ENCODE data around the gene ENDOV.

Gene ENDOV

DNA sequence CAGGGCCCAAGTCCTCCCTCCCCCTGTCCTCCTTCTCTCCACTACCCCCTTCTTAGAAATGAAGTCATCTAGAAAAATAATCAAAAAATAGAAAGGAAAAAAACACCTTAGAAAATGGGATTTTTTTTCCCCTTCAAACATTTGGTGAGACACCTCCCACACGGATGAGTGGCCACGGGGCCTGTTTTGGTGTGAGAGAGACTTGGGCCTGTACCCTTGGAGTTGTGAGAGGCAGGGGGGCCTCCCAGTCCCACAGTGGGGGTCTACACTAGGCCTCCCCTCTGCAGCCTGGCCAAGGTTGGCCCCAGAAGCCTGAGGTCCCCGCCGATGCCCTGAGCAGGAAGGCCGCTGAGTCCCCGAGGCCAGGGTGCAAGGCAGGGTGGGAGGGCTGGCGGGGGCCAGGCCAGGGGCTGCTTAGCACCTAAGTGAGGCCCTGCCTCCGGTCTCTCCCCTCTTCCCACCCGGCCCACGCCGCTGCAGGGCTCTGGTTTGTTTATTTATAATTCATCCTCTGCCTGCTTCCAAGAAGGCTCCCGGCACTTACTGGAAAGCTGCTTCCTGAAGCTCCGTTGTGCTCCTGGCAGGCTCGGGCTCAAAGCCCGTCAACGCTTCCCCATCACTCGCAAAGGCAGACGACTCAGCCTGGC lies 35.1 kb downstream of the ENDOV start:
- no peak for DNase-seq (ENCODE audit: low spot score)

GRCh38 chr17:80451104-80451775 lies 36.3 kb downstream of the ENDOV start:
- DNase-seq (ENCODE audit: low spot score) = no peak

GRCh38 chr17:80452173-80452915 lies 37.4 kb downstream of the ENDOV start:
- DNase-seq (ENCODE audit: low spot score) = no peak

- no peak for DNase-seq (ENCODE audit: low spot score)
Measured at GRCh38 chr17:80453126-80453997, 38.4 kb downstream of the ENDOV start.

GRCh38 chr17:80453998-80454556 lies 39.1 kb downstream of the ENDOV start:
- no peak for DNase-seq (ENCODE audit: low spot score)

DNA sequence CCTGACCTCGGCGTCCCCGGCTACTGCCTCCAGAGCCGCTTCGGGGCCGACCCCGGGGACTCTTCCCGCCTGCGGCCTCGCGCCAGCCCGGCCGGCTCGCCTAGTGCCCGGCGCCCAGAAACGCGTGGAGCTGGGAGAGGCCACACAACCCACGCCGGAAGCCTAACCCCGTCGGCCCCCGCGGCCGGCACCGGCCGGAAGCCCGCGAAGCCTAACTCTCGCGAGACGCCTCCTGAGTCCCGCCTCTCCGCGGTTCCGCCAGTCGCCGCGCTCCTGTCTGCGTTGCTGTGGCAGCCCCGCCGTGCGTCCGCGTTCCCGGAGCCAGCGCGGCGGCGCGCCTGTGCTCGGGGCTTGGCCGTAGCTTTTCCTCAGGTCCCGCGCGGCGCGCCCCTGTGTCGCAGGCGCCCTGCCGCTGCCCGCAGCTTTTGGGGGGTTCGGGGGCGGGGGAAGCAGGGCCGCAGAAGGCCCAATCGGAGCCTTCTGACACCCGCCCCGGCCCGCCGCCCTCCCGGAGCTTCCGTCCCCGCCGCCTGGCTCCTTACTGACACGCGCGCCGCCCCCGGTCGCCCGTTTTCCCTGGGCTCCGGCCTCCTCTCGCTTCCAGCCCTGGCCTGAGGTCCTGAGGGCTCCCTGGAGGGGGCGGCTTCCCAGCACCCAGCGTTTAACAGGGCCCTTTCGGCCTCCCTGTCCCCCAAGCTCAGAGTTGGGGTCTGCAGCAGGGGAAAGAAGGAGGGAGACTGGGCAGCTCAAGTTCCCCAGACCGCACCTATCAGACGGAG lies 39.8 kb downstream of the ENDOV start:
- DNase-seq (ENCODE audit: low spot score) = peak; percentile 100

DNA sequence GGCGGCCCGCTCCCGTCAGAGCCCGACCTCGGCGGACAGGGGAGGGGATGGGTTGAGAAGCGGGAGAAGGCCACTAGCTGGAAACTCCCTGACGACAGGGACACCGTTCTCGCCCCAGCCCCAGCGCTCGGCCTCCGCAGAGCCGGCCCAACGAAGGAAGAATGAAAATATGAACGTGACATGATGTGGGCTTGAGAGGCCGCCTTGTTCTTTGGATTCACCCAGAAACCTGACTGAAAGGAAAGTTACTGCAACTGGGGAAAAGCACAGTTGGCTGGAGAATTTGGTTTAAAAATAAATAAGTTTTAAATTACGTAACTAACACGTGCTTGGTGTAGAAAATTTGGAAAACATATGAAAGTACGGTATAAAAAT lies 40.4 kb downstream of the ENDOV start:
- DNase-seq (ENCODE audit: low spot score) = no peak

- no peak for DNase-seq (ENCODE audit: low spot score)
Measured at GRCh38 chr17:80455784-80456183, 40.8 kb downstream of the ENDOV start.

DNA sequence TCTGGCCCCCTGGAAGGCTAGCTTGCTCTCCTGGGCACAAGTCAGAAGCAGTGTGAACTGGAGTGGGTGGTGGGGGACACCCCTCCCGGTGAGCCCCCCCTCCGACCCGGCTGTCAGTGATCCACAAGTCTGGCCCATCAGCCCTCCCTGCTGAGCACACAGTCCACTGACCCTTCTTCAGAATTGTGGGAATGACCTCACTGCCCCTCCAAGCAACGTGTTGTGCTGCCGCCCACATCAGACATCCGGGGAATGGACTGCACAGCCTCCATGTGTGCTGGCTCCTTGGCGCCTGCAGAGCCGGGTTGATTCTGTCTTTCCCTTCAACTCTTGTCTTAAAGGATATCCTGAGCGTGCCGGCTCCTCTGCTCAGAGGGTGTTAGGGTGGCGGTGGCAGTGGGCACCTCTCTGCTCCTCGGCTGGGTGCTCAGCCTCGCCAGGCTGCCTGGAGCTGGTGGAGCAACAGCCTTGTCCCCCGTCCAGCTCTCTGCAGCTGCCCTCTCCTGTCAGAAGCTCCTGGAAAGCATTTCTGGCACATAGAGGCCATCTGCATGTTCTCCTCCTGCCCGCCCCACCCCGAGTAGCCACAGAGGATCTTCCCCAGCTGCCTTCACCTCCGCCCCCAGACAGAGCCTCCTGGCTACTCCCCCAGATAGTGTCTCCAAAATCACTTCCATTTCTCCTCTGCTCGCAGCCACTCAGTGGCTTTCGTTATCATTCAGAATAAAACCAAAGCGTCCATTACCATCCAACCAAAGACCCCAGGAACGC lies 41.7 kb downstream of the ENDOV start:
- DNase-seq (ENCODE audit: low spot score) = no peak

DNA sequence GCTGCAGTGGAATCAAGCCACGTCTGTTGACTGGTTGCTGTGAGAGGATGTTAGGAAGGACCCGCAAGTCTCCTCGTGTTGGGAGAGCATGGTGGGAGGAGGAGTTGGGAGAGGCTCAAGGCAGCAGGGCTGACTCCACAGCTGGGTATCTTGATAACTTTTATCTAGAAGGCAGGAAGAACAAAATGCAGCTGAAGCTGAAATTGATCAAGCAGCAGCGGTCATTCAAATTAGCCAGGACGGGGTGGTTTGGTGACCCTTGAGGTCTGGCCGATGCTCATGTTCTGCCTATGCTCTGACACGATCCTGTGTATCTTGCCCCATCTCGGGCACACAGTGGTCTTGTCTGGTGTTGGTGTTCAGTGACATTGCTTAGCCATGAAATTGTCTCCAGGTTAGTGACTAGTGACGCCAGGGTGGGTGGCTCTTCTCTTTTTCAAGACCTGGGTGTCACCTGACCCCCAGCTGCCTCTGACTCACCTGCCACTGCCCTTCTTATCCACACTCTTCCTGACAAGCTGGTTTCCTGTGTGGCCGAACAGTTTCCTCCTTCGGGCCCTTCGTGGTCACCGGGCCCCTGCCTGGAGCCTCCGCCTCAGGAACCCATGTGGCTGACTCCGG lies 42.4 kb downstream of the ENDOV start:
- DNase-seq (ENCODE audit: low spot score) = no peak

DNA sequence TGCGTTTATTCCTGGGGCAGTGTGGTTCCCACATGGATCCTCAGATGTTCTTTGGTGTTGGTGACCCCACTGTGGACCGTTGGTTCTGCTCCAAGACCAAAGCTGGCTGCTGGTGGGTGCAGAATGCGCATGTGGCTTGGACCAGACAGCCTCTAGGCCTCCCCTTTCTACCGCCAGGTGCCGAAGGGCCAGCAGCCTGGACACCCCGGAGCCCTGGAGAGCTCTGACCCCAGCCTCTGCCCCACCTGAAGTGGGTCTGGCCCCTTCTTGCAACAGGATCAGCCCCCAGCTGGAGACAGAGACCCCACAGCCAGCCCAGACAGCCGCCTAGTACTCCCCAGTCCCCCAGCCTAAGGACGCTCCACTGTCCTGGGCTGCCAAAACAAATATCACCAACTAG lies 43.0 kb downstream of the ENDOV start:
- no peak for DNase-seq (ENCODE audit: low spot score)

GRCh38 chr17:80459234-80459633 lies 44.3 kb downstream of the ENDOV start:
- DNase-seq (ENCODE audit: low spot score) = no peak

DNA sequence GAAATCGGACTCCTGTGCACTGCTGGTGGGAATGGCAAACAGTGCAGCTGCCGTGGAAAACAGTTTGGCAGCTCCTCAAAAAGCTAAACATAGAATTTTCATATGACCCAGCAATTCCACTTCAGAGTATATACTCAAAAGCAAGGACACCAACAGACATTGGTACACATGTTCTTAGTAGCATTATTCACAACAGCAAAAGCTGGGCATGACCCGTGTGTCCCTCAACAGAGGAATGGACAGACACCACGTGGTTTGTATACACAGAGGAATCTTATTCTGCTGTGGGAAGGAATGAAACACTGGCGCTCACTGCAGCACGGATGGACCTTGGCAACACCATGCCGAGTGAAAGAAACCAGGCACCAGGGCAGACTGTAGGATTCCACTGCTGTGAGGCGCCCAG lies 45.5 kb downstream of the ENDOV start:
- no peak for DNase-seq (ENCODE audit: low spot score)

DNA sequence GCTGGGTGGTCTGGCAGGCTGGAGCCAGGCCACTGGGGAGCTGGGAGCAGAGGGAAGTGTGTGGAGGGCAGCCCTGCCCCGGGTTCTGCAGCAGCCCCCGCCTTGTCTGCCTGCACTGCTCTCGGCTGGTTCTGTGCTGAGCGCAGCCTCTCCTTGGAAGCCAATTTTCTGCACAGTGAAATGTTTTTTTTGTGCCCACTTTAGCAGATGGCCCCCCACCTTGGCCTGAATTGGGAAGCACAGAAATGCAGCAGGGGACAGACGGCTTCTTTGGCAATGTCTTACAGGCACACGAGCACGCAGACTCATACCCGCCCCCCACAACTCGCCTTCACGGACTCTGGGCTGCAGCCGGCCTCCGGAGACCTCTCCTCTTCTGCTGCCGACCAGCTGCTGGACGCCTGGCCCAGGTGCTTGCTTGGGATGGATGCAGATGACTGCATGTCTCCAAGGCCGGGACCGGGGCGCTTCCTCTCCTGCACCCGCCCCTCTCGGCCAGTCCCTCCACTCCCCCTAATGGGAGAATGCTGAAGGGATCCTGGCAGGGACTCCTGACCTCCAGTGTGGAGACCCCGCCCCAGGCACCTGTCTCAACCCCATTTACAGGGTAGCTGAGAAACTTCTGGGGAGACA lies 46.7 kb downstream of the ENDOV start:
- no peak for DNase-seq (ENCODE audit: low spot score)

DNA sequence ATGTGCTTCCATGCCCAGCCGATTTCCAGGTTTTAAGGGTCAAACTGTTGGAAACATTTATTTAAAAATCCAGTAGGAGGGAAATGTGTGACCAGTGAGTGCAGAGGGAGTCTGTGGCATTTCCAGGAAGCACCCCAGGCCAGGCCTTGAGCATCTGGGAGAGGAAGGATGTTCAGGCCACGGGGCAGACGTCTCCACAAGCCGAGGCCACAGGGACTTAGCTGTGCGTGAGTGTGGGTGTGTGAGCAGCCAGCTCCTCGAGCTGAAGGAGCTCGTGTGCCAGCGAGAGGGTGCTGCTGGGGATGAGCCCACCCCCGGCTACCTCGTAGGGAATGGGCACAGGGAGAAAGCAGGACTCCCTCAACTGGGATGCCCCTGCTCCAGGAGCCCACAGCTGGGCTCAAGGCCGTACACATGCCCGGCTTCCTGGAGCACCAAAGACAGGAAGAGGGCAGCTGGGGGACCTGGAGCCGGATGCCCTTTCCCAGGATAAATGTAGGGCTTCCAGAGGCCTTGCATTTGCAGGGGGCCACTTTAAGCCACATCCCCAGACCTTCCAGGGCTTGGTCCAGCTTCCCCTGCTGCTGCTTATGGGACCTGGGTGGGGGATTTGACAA lies 48.9 kb downstream of the ENDOV start:
- no peak for DNase-seq (ENCODE audit: low spot score)

DNA sequence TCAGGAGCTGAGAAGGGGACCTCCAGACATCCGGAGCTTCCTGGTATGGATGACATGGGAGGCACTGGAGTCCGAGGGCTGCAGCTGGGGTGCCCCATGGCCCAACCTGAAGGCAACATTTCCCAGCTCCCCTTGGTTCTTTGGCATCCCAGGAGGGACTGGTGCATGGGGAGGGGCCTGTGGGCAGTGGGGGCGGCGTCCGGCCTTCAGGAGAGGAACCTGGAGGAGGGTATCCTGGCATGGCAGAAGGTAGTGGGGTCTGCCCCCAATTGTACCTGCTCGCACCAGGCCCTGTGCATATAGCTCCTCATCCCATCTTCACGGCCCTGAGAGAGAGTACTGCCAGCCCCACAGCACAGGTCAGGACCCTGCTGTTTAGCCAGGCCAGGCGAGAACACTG lies 49.5 kb downstream of the ENDOV start:
- DNase-seq (ENCODE audit: low spot score) = no peak

- DNase-seq (ENCODE audit: low spot score) = no peak
Measured at GRCh38 chr17:80465327-80465974, 50.5 kb downstream of the ENDOV start.

DNA sequence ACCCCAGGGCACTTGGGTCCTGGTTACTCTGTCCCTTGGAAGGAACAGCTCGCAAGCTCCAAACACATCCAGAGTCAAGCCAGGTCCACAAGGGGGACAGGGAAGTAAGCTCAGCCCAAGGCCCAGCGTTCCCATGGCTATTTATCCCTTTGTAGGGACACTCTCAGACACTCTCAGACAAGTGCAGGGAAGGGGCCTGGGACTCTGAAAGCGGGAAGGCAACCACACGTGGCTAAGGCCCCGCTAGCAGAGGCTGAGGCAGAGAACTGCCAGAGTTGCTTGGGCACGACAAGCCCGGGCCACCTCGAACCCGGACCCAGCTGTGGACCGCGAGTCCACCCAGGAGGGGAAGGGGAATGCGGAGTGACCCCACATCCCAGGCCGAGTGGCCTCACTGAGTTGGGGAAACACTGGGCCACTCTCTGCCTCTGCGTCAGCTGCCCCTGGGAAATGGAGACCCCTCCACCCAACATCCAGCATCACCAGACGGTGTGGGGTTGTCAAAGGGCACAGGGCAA lies 51.3 kb downstream of the ENDOV start:
- no peak for DNase-seq (ENCODE audit: low spot score)

All from D341Med (cell line).